WTC11 (cell line): ENCODE results near the gene ACOT6. TPM values are rescaled to one million over a fixed set of nuclear protein-coding genes. Genes with fewer than 3 reads are reported as not detected.
A peak's percentile ranks its signal among the peaks of the same experiment; 100 is the strongest.

Experiments
- ATAC-seq: fragments of 200-7000 bp; cut with Tn5 transposase; 2 replicates; pipeline ENCODE4 v1.10.0; 2021; ENCODE audit warnings: mild to moderate bottlenecking, moderate library complexity
- CTCF ChIA-PET: fragments of 300-600 bp; sonication (Branson Sonifier 250); formaldehyde crosslinking; loops from one replicate; lab custom pipeline; 2021; ENCODE audit warnings: antibody characterized with exemption; lab: Charles Lee
- POLR2A ChIA-PET: fragments of 350-600 bp; sonication (Branson Sonifier 250); formaldehyde crosslinking; loops from one replicate; lab custom pipeline; 2021; ENCODE audit warnings: antibody characterized with exemption; lab: Charles Lee
- DNase-seq: peaks from one replicate; pipeline ENCODE4 v3.0.0; 2021; ENCODE audit warnings: low spot score
- H3K27ac Mint-ChIP-seq: 2 replicates; pipeline ENCODE4 v1.8.0; 2021; ENCODE audit warnings: mixed read lengths
- H3K27me3 Mint-ChIP-seq: 2 replicates; pipeline ENCODE4 v1.8.0; 2021; ENCODE audit warnings: low read depth, mild to moderate bottlenecking, moderate library complexity, mixed read lengths
- H3K36me3 Mint-ChIP-seq: 2 replicates; pipeline ENCODE4 v1.8.0; 2021; ENCODE audit warnings: mixed read lengths
- H3K4me1 Mint-ChIP-seq: 2 replicates; pipeline ENCODE4 v1.8.0; 2022; ENCODE audit warnings: mixed read lengths
- H3K4me3 Mint-ChIP-seq: 2 replicates; pipeline ENCODE4 v1.8.0; 2021; ENCODE audit warnings: mild to moderate bottlenecking, moderate library complexity, mixed read lengths
- H3K9me3 Mint-ChIP-seq: 2 replicates; pipeline ENCODE4 v1.8.0; 2021; ENCODE audit warnings: mixed read lengths
- ARID4B ChIP-seq: sonication (generic); formaldehyde crosslinking; IDR thresholded peaks from 2 replicates; pipeline ENCODE4 v1.8.0; 2023; ENCODE audit warnings: missing genetic modification reagents, mild to moderate bottlenecking, borderline replicate concordance
- CREB1 ChIP-seq: sonication (generic); formaldehyde crosslinking; IDR thresholded peaks from 2 replicates; pipeline ENCODE4 v1.8.0; 2023; ENCODE audit warnings: mild to moderate bottlenecking, missing genetic modification reagents
- EMX1 ChIP-seq: fragments of 250-450 bp; sonication (Bioruptor Pico); IDR thresholded peaks from 2 replicates; pipeline ENCODE4 v1.8.0; 2021; ENCODE audit warnings: mild to moderate bottlenecking
- ETV6 ChIP-seq: sonication (generic); formaldehyde crosslinking; IDR thresholded peaks from 2 replicates; pipeline ENCODE4 v1.8.1; 2022; ENCODE audit warnings: mild to moderate bottlenecking, missing genetic modification reagents
- MLX ChIP-seq: sonication (generic); formaldehyde crosslinking; IDR thresholded peaks from 2 replicates; pipeline ENCODE4 v1.8.1; 2023; ENCODE audit warnings: mild to moderate bottlenecking, missing genetic modification reagents, moderate library complexity
- NFATC4 ChIP-seq: fragments of 250-450 bp; sonication (Bioruptor Pico); IDR thresholded peaks from 2 replicates; pipeline ENCODE4 v1.9.0; 2021; ENCODE audit warnings: mild to moderate bottlenecking
- NFE2L1 ChIP-seq: sonication (generic); formaldehyde crosslinking; IDR thresholded peaks from 2 replicates; pipeline ENCODE4 v1.8.1; 2023; ENCODE audit warnings: missing genetic modification reagents
- PRDM15 ChIP-seq: sonication (generic); formaldehyde crosslinking; IDR thresholded peaks from 2 replicates; pipeline ENCODE4 v1.8.0; 2022; ENCODE audit warnings: missing genetic modification reagents
- PRRX2 ChIP-seq: fragments of 250-450 bp; sonication (Bioruptor Pico); IDR thresholded peaks from 2 replicates; pipeline ENCODE4 v1.8.0; 2021; ENCODE audit warnings: mild to moderate bottlenecking
- STAT6 ChIP-seq: sonication (generic); formaldehyde crosslinking; conservative IDR thresholded peaks from 2 replicates; pipeline ENCODE4 v1.8.1; 2023; ENCODE audit warnings: mild to moderate bottlenecking, low read depth, missing genetic modification reagents, moderate library complexity
- ZSCAN18 ChIP-seq: fragments of 250-450 bp; sonication (Bioruptor Pico); IDR thresholded peaks from 2 replicates; pipeline ENCODE4 v2.1.2; 2022; ENCODE audit warnings: mild to moderate bottlenecking, moderate library complexity
- total RNA-seq: library from RNA; stranded (reverse); gene quantifications from 3 replicates; pipeline ENCODE4 v1.2.3, GENCODE V29; 2021

ACOT6 gene
- total RNA-seq, 1 experiment from 2014 or later: 0.13 TPM

- TF ChIP-seq ARID4B: no peak
- no peak for TF ChIP-seq PRDM15 (CRISPR knock-in tag)
- no peak for TF ChIP-seq ZSCAN18 (CRISPR knock-in tag)
Measured at GRCh38 chr14:73620268-73620667, 8.0 kb downstream of the ACOT6 start (continued).

- DNase-seq (no peak), ATAC-seq (peak; percentile 81)
- ChIA-PET POLR2A (interaction anchor here (0.6 to 1.0 kb wide), 2 partner anchors 11 to 156 kb away, joined by 4 read pairs; no protein-coding TSS in a partner anchor), CTCF (no interaction called here)
- Mint-ChIP-seq H3K4me1 (0 out of 2 replicates have a peak, but pooled peaks cover 3% of the 10 kb centered on the region), H3K36me3 (peaks cover 5% of the 10 kb centered on the region), H3K27me3 (no peaks in the 10 kb centered on the region; the same call in 1 of the 2 replicates), H3K9me3 (peaks cover 7% of the 10 kb centered on the region; the same call in 1 of the 2 replicates), H3K27ac (peak overlapping the region; percentile 65; the same call in 1 of the 2 replicates), H3K4me3 (no peak overlapping the region)
- TF ChIP-seq NFATC4 (no peak), ETV6 (CRISPR knock-in tag) (no peak), STAT6 (CRISPR knock-in tag) (no peak), EMX1 (CRISPR knock-in tag) (no peak), MLX (CRISPR knock-in tag) (no peak), CREB1 (no peak), NFE2L1 (no peak), PRRX2 (CRISPR knock-in tag) (no peak), ZSCAN18 (CRISPR knock-in tag) (no peak)
Measured at GRCh38 chr14:73623504-73624054, 11.3 kb downstream of the ACOT6 start.
